Fibroblast of skin of abdomen (primary cell): ENCODE results near the gene NIM1K.
"Not testable (repeated sequence)": the region's sequence is repeated elsewhere in the genome, so short reads cannot be mapped to it uniquely, and the experiment has no call there.

Experiments
- DNase-seq: peaks from one replicate; pipeline ENCODE4 v3.0.0-alpha.2; 2013

The NIM1K gene

GRCh38 chr5:43231977-43232376, 40.0 kb downstream of the NIM1K start:
- DNase-seq, result no peak

GRCh38 chr5:43232943-43233833, 41.2 kb downstream of the NIM1K start:
- DNase-seq, result no peak

- no peak for DNase-seq
Observed at GRCh38 chr5:43233946-43234345, 41.9 kb downstream of the NIM1K start.

GRCh38 chr5:43236653-43237355, 44.8 kb downstream of the NIM1K start:
- DNase-seq, result no peak

- no peak for DNase-seq
Observed at GRCh38 chr5:43242196-43242595, 50.2 kb downstream of the NIM1K start.

- no peak for DNase-seq
Observed at GRCh38 chr5:43243270-43243669, 51.2 kb downstream of the NIM1K start.

GRCh38 chr5:43244823-43245565, 53.0 kb downstream of the NIM1K start:
- no peak for DNase-seq

GRCh38 chr5:43245724-43246385, 53.8 kb downstream of the NIM1K start:
- DNase-seq, result no peak

GRCh38 chr5:43251754-43252153, 59.7 kb downstream of the NIM1K start:
- no peak for DNase-seq

- DNase-seq, result no peak
Observed at GRCh38 chr5:43255704-43256103, 63.7 kb downstream of the NIM1K start.

GRCh38 chr5:43256261-43256966, 64.4 kb downstream of the NIM1K start:
- no peak for DNase-seq

- no peak for DNase-seq
Observed at GRCh38 chr5:43258116-43258515, 66.1 kb downstream of the NIM1K start.

- DNase-seq, result not testable (repeated sequence)
Observed at GRCh38 chr5:43262269-43262668, 70.2 kb downstream of the NIM1K start.

GRCh38 chr5:43268188-43268820, 76.3 kb downstream of the NIM1K start:
- DNase-seq, result no peak

GRCh38 chr5:43270645-43271044, 78.6 kb downstream of the NIM1K start:
- DNase-seq, result no peak

GRCh38 chr5:43273552-43273951, 81.5 kb downstream of the NIM1K start:
- no peak for DNase-seq

GRCh38 chr5:43274435-43275114, 82.5 kb downstream of the NIM1K start:
- DNase-seq, result no peak

- DNase-seq, result no peak
Observed at GRCh38 chr5:43275391-43275790, 83.4 kb downstream of the NIM1K start.

- no peak for DNase-seq
Observed at GRCh38 chr5:43279548-43280274, 87.7 kb downstream of the NIM1K start.
